ENCODE measurements around the gene ZNF274.
"Not testable (repeated sequence)": the region's sequence is repeated elsewhere in the genome, so short reads cannot be mapped to it uniquely, and the experiment has no call there.

- TF ChIP-seq CTCF (conservative IDR thresholded peaks at IDR 0.05; ENCODE audit: low read length); EZH2phosphoT487 (IDR thresholded peaks at IDR 0.05; ENCODE audit: borderline replicate concordance, low read depth, low read length): not testable (repeated sequence)
Measured at GRCh38 chr19:58147475-58147874, 35.4 kb upstream of the ZNF274 start.

Data from OCI-LY7 (cell line).